ENCODE data around the gene HOXA4. TPM values are rescaled to one million over a fixed set of nuclear protein-coding genes. Genes with fewer than 3 reads are reported as not detected.

Gene HOXA4

Small RNA genes lying within 50 kb of the gene (small RNA-seq; reads per million reads assigned to genes)
- not detected for gene AC004080.5 (ENCODE audit: insufficient read depth)
- gene RF01977 (ENCODE audit: insufficient read depth) = not detected

All from neuronal stem cell (in vitro differentiated cells).